Measurements from ENCODE around the gene LITAFD.
"Not testable (repeated sequence)": the region's sequence is repeated elsewhere in the genome, so short reads cannot be mapped to it uniquely, and the experiment has no call there.

Gene LITAFD

GRCh38 chr16:8882041-8882617 lies at the start of gene LITAFD:
TSS of gene LITAFD (plus strand) at chr16:8882351. CDS start at chr16:8884356, 2,005 bp downstream.
- DNase-seq: no peak

- DNase-seq: no peak
Measured at GRCh38 chr16:8832717-8833105, 49.4 kb upstream of the LITAFD start.

GRCh38 chr16:8836797-8837196 lies 45.4 kb upstream of the LITAFD start:
- not testable (repeated sequence) for DNase-seq

DNA sequence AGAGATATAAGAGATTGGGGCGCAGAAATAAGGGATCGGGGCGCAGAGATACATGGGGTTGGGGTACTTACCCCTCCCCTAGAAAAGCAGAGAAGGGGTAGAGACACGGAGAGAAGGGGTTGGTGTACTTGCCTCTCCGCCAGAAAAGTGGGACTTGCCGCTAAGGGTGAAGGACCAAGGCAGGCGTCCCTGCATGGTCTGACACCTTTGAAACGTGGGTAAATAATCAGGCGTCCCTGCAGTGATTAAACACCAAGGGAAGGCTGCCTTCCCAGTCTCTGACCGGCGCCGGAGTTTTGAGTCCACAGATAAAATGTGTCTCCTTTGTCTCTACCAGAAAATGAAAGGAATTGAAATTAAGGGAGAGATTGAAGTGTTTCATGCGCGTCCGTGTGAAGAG lies 44.6 kb upstream of the LITAFD start:
- DNase-seq: not testable (repeated sequence)

GRCh38 chr16:8842016-8842415 lies 40.1 kb upstream of the LITAFD start:
- not testable (repeated sequence) for DNase-seq

DNA sequence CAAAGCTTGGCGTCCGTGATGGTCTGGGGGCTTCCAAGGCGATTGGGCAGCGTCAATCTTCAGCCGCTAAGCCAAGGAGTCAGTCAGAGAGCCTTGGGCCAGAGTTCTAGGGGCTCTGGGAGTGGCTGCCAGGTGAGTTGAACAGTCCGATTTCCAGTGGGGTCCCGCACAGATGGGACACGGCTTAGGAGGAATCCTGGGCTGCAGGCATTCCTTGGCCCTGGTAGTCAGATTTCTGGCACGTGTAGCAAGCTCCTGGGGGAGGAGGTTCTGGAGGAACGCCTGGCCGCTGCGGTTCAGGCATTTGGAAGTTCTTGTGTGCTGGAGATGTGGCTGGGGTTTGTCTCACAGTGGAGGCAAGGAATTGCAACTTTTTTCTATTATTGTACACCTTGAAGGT lies 38.9 kb upstream of the LITAFD start:
- DNase-seq: not testable (repeated sequence)

- no peak for DNase-seq
Measured at GRCh38 chr16:8845699-8846298, 36.4 kb upstream of the LITAFD start.

- DNase-seq: no peak
Measured at GRCh38 chr16:8846401-8846932, 35.7 kb upstream of the LITAFD start.

DNA sequence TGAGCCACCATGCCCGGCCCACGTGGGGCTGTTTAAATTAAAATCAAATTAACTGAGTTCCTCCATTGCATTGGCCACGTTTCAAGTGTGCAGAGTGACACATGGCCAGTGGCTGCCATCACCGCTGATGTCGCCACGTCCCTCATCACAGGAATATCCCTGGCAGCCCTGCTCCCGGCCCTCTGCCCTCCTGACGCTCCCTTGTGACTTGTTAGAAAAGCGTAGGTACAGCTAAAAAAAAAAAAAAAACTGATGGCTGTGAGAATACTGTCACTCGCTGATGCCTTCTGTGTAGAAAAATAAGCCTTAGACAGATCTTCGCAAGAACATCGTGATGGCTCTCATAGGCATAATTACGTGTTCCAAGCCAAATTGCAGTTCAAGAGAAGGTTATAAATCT lies 35.0 kb upstream of the LITAFD start:
- no peak for DNase-seq

GRCh38 chr16:8847623-8848022 lies 34.5 kb upstream of the LITAFD start:
- no peak for DNase-seq

GRCh38 chr16:8848231-8848938 lies 33.8 kb upstream of the LITAFD start:
- no peak for DNase-seq

GRCh38 chr16:8848939-8849391 lies 33.2 kb upstream of the LITAFD start:
- no peak for DNase-seq

DNA sequence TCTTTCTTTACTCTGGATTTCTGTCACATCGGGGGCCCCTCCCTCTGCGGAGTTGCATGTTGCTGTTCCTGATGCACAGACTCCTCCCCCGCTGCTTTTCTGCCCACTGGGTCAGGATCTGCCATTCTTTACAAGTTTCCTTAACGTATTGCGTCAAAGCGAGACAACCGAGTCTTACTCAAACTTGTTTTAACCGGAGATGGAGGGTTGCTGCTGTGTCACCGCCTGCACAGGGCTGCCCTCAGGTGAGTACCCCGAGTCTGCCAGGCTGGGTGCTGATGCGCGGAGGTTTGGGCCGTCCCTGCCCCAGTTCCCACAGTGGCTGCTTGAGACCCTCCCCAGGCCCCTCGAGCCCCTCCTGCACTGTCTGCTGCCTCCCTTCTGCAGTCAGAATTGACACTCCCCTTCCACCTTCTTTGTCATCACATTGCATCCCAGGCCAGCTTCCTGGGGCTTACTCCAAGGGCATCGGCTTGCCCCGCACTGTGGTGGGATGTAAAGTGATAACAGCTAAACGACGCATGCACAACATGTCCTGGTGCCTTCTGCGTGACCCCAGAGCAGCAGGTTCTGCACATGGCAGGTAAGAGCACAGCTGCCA lies 32.6 kb upstream of the LITAFD start:
- no peak for DNase-seq

- no peak for DNase-seq
Measured at GRCh38 chr16:8850279-8850885, 31.8 kb upstream of the LITAFD start.

DNA sequence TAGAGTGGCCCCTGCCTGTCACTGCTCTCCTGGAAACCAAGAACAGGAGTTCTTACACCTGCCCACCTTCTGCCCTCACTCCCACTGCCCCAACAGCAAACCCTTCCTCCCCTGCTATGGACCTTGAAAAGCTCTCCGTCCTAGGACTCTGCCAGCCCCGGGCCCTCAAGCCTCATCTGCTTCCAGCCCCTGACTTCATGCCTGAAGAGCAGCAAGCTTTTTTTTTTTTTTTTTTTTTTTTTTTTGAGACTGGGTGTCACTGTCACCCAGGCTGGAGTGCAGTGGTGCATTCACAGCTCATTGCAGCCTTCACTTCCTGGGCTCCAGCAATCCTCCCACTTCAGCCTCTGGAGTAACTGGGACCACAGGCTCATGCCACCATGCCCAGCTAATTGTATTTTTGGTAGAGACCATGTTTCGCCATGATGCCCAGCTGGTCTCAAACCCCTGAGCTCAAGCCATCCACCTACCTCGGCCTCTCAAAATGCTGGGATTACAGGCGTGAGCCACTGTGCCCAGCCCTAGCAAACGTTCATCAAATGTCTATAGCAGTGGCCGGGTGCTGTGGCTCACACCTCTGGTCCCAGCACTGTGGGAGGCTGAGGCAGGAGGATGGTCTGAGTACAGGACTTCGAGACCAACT lies 30.3 kb upstream of the LITAFD start:
- no peak for DNase-seq

DNA sequence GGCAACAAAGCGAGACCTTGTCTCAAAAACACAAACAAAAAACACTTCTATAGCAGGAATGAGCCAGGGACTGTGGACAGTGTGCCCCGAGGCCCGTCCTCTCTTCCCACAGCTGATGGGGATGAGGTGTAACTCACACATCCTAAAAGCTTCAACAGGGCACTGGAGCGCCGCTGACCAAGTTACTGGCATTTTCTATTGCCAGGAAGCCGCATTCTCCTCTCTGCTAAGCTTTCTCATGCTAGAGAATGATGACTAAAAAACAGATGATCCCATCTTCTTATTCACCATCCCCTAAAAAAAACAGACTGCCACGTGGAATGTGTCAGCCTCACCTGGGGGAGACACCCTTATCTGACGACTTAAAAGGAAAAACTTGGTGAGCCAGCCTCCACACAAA lies 29.6 kb upstream of the LITAFD start:
- DNase-seq: no peak

DNA sequence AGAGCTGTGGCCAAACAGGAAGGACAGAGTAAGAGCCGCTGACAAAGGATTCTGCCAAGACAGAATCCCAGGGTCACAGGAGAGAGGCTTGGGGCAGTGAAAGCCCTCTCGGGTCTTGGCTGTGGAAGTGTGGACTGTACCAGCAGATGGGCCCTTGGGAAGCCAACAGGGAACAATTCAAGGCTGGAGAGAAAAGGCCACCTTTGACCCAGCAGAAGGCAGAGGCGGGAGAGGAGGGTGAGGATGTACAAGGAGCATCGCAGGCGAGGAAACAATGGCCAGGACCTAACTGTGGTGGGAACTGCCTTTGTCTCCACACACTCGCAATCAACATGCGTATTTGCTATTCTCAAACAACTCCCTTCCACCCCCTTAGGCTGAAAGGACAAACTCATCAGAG lies 29.0 kb upstream of the LITAFD start:
- DNase-seq: no peak

GRCh38 chr16:8853611-8854010 lies 28.5 kb upstream of the LITAFD start:
- DNase-seq: no peak

DNA sequence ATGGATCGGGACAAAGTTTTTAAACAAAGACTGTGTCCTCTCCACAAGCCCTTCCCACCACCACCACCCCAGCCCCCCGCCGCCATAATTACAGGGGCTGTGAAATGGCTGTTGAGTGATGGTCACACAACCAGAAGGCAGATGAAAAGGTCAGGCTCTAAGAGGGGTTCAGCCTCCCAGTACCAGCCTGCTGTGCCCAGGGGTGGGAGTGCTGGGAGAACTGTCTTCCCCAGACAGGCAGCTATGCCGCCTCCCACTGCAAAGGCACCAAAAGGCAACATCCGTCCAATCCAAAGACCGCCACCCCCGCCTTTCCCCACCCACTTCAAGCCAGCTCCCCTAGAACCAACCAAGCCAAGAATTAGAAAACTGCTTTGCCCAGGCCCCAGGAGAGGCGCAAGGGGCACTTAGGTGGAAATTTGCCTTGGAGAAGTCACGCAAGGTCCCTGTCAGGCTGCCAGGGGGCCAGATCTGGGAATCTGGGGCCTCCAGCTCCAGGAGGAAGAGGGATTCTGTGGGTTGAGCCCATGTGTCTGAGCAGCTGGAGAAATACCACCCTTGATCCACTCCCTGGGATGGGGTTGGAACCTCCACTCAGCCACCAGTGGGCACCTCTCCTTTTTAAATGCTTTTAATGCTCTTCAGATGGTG lies 27.7 kb upstream of the LITAFD start:
- no peak for DNase-seq

GRCh38 chr16:8855051-8855786 lies 26.9 kb upstream of the LITAFD start:
- DNase-seq: no peak

GRCh38 chr16:8855972-8856371 lies 26.2 kb upstream of the LITAFD start:
- no peak for DNase-seq
